GM19438 (cell line): Measurements from ENCODE around the gene SLCO2A1.

Experiments used
- ATAC-seq: cut with Tn5 transposase; IDR thresholded peaks from one replicate; pipeline ENCODE4 v1.9.1; 2021; ENCODE audit warnings: low read depth; ENCODE audit not compliant: unreplicated experiment

SLCO2A1 gene

GRCh38 chr3:133915685-133916658 is 113.8 kb downstream of the SLCO2A1 start:
- no peak for ATAC-seq

- ATAC-seq = no peak
Observed at GRCh38 chr3:133914839-133915600, 114.7 kb downstream of the SLCO2A1 start.

- ATAC-seq = no peak
Observed at GRCh38 chr3:133910422-133910821, 119.3 kb downstream of the SLCO2A1 start.

- no peak for ATAC-seq
Observed at GRCh38 chr3:133905376-133905775, 124.3 kb downstream of the SLCO2A1 start.

- no peak for ATAC-seq
Observed at GRCh38 chr3:133901847-133902246, 127.9 kb downstream of the SLCO2A1 start.

GRCh38 chr3:133901083-133901482 is 128.6 kb downstream of the SLCO2A1 start:
- no peak for ATAC-seq

- no peak for ATAC-seq
Observed at GRCh38 chr3:133899311-133899710, 130.4 kb downstream of the SLCO2A1 start.

GRCh38 chr3:133897547-133897946 is 132.2 kb downstream of the SLCO2A1 start:
- ATAC-seq = no peak

GRCh38 chr3:133896002-133896761 is 133.5 kb downstream of the SLCO2A1 start:
- ATAC-seq = no peak

- ATAC-seq = no peak
Observed at GRCh38 chr3:133895208-133896001, 134.3 kb downstream of the SLCO2A1 start, which contains the start of gene RAB6B. TSS of gene RAB6B (minus strand) at chr3:133895882. CDS start at chr3:133895466, 416 bp downstream.

- no peak for ATAC-seq
Observed at GRCh38 chr3:133894353-133895207, 135.1 kb downstream of the SLCO2A1 start.

GRCh38 chr3:133893683-133894352 is 135.9 kb downstream of the SLCO2A1 start:
- ATAC-seq = no peak

GRCh38 chr3:133892541-133893231 is 137.0 kb downstream of the SLCO2A1 start:
- ATAC-seq = no peak

- ATAC-seq = no peak
Observed at GRCh38 chr3:133891662-133892378, 137.9 kb downstream of the SLCO2A1 start.

- ATAC-seq = no peak
Observed at GRCh38 chr3:133890972-133891644, 138.6 kb downstream of the SLCO2A1 start.

- no peak for ATAC-seq
Observed at GRCh38 chr3:133890037-133890436, 139.7 kb downstream of the SLCO2A1 start.
